IMR-90 (cell line): Measurements from ENCODE around the gene ERICH6. TPM values are rescaled to one million over a fixed set of nuclear protein-coding genes. Genes with fewer than 3 reads are reported as not detected.

ENCODE experiments used
- CTCF ChIP-seq: conservative IDR thresholded peaks from 2 replicates; pipeline ENCODE4 v1.5.1; 2012; ENCODE audit warnings: mild to moderate bottlenecking, low read depth, low read length, improper control_type of control experiment
- polyA plus RNA-seq, 3 experiments: library from polyadenylated mRNA; depleted of rRNA; stranded (reverse); fragments of >200 nt; gene quantifications; 2 replicates each; pipeline ENCODE4 v1.2.3, GENCODE V29; 2012; ENCODE audit warnings: low replicate concordance in 1 of 3
- total RNA-seq: library from RNA; depleted of rRNA; stranded (reverse); fragments of >200 nt; gene quantifications from 2 replicates; pipeline ENCODE4 v1.2.3, GENCODE V29; 2012

ERICH6 gene
- total and polyA plus RNA-seq, 2 of the 4 experiments (the other 2 are of a cell fraction): under 0.01 TPM; not detected in 1

- no peak for TF ChIP-seq CTCF
Observed at GRCh38 chr3:150747886-150748683, 44.4 kb upstream of the ERICH6 start (continued).
